Neural progenitor cell (in vitro differentiated cells): ENCODE data around the gene UBE2J1. TPM values are rescaled to one million over a fixed set of nuclear protein-coding genes. Genes with fewer than 3 reads are reported as not detected.
"Not testable (repeated sequence)": the region's sequence is repeated elsewhere in the genome, so short reads cannot be mapped to it uniquely, and the experiment has no call there.

Source experiments
- DNase-seq: peaks from one replicate; pipeline ENCODE4 v3.0.0-alpha.2; 2016; ENCODE audit warnings: low spot score
- H2AFZ ChIP-seq: fragments of 200-600 bp; sonication (generic); replicated peaks from 2 replicates; pipeline ENCODE4 v1.6.1; 2016; ENCODE audit warnings: antibody characterized with exemption
- H3F3A ChIP-seq: fragments of 200-600 bp; sonication (generic); 2 replicates; pipeline ENCODE4 v1.6.1; 2016; ENCODE audit warnings: antibody characterized with exemption, low read depth
- H3K27ac ChIP-seq: fragments of 200-600 bp; sonication (generic); 2 replicates; pipeline ENCODE4 v1.5.1; 2016; ENCODE audit warnings: mild to moderate bottlenecking
- H3K27me3 ChIP-seq: fragments of 200-600 bp; sonication (generic); 2 replicates; pipeline ENCODE4 v1.6.1; 2016; ENCODE audit warnings: mild to moderate bottlenecking, moderate library complexity
- H3K36me3 ChIP-seq: fragments of 200-600 bp; sonication (generic); 2 replicates; pipeline ENCODE4 v1.5.1; 2016
- H3K4me1 ChIP-seq: fragments of 200-600 bp; sonication (generic); 2 replicates; pipeline ENCODE4 v1.6.1; 2016; ENCODE audit warnings: mixed run types
- H3K4me2 ChIP-seq: fragments of 200-600 bp; sonication (generic); 2 replicates; pipeline ENCODE4 v1.6.1; 2016
- H3K4me3 ChIP-seq: fragments of 200-600 bp; sonication (generic); 2 replicates; pipeline ENCODE4 v1.5.1; 2016
- H3K79me2 ChIP-seq: fragments of 200-600 bp; sonication (generic); 2 replicates; pipeline ENCODE4 v1.6.1; 2016; ENCODE audit warnings: low read depth
- H3K9ac ChIP-seq: fragments of 200-600 bp; sonication (generic); 2 replicates; pipeline ENCODE4 v1.6.1; 2016
- H3K9me3 ChIP-seq: fragments of 200-600 bp; sonication (generic); 2 replicates; pipeline ENCODE4 v1.5.1; 2016; ENCODE audit warnings: low read depth
- H4K20me1 ChIP-seq: fragments of 200-600 bp; sonication (generic); 2 replicates; pipeline ENCODE4 v1.6.1; 2016; ENCODE audit warnings: low read depth
- H3K27ac Mint-ChIP-seq: 3 replicates; pipeline ENCODE4 v1.8.0; 2021; ENCODE audit warnings: mixed read lengths
- H3K27me3 Mint-ChIP-seq: 2 replicates; pipeline ENCODE4 v1.8.0; 2022; ENCODE audit warnings: low read depth, mild to moderate bottlenecking, inconsistent platforms, moderate library complexity, mixed read lengths; ENCODE audit not compliant: insufficient read depth
- H3K36me3 Mint-ChIP-seq: 3 replicates; pipeline ENCODE4 v1.8.0; 2021; ENCODE audit warnings: mixed read lengths
- H3K4me1 Mint-ChIP-seq: 3 replicates; pipeline ENCODE4 v1.8.0; 2021; ENCODE audit warnings: mixed read lengths
- H3K4me3 Mint-ChIP-seq: 3 replicates; pipeline ENCODE4 v1.8.0; 2021; ENCODE audit warnings: mild to moderate bottlenecking, moderate library complexity, mixed read lengths
- H3K9me3 Mint-ChIP-seq: 3 replicates; pipeline ENCODE4 v1.8.0; 2020; ENCODE audit warnings: mixed read lengths
- EZH2 ChIP-seq: fragments of 200-600 bp; sonication (generic); IDR thresholded peaks from 2 replicates; pipeline ENCODE4 v1.6.1; 2017; ENCODE audit warnings: antibody characterized with exemption, mild to moderate bottlenecking, moderate library complexity
- EZH2phosphoT487 ChIP-seq: fragments of 200-600 bp; sonication (generic); IDR thresholded peaks from 2 replicates; pipeline ENCODE4 v1.6.1; 2017; ENCODE audit warnings: antibody characterized with exemption
- total RNA-seq: library from RNA; depleted of rRNA; stranded (reverse); fragments of >200 nt; gene quantifications from 2 replicates; pipeline ENCODE4 v1.2.3, GENCODE V29; 2015; ENCODE audit warnings: low replicate concordance
- TF ChIP-seq, protein P1 (sequence below): fragments of 200-600 bp; sonication (generic); IDR thresholded peaks from 2 replicates; pipeline ENCODE4 v1.5.1; 2017; ENCODE audit warnings: antibody characterized with exemption, mild to moderate bottlenecking

UBE2J1 gene
- total RNA-seq, 1 donor from 2014 or later, result 43.0 TPM

DNA sequence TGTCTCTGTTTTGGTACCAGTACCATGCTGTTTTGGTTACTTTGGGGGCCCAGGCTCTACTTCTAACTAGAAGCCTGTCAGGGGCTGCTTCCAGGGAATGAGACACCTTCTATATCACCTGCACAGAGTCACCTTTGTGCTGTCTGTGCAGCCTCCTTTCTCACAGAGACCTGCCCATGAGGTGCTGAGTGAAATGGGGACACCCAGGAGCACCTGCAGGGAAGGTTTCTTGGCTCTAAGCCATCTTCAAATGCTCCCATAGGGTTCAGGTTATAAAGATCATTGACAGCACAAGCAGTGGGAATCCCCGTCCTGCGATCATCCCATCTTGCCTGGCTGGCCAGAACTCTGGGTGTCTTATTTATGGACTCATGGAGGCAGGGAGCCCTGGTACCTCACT is 56.5 kb downstream of the UBE2J1 start:
- Mint-ChIP-seq H3K4me1 (peaks cover 27% of the 10 kb centered on the region), H3K4me3 (no peak overlapping the region), H3K27ac (no peak overlapping the region), H3K36me3 (no peaks in the 10 kb centered on the region), H3K27me3 (peaks cover 14% of the 10 kb centered on the region), H3K9me3 (peaks cover 6% of the 10 kb centered on the region)
- Histone ChIP-seq H3K36me3 (no peaks in the 10 kb centered on the region), H3K4me1 (peaks cover 16% of the 10 kb centered on the region), H3K27ac (no peak overlapping the region), H3K9ac (no peak overlapping the region), H3F3A (peaks cover 3% of the 10 kb centered on the region), H3K4me2 (no peak overlapping the region), H2AFZ (no peak overlapping the region), H3K27me3 (no peaks in the 10 kb centered on the region), H4K20me1 (no peaks in the 10 kb centered on the region), H3K79me2 (no peaks in the 10 kb centered on the region), H3K9me3 (no peaks in the 10 kb centered on the region), H3K4me3 (no peak overlapping the region)
- TF ChIP-seq EZH2phosphoT487, result no peak
- TF ChIP-seq, protein P1, sequence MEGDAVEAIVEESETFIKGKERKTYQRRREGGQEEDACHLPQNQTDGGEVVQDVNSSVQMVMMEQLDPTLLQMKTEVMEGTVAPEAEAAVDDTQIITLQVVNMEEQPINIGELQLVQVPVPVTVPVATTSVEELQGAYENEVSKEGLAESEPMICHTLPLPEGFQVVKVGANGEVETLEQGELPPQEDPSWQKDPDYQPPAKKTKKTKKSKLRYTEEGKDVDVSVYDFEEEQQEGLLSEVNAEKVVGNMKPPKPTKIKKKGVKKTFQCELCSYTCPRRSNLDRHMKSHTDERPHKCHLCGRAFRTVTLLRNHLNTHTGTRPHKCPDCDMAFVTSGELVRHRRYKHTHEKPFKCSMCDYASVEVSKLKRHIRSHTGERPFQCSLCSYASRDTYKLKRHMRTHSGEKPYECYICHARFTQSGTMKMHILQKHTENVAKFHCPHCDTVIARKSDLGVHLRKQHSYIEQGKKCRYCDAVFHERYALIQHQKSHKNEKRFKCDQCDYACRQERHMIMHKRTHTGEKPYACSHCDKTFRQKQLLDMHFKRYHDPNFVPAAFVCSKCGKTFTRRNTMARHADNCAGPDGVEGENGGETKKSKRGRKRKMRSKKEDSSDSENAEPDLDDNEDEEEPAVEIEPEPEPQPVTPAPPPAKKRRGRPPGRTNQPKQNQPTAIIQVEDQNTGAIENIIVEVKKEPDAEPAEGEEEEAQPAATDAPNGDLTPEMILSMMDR, result no peak
- TF ChIP-seq EZH2, result no peak
- no peak for DNase-seq

DNA sequence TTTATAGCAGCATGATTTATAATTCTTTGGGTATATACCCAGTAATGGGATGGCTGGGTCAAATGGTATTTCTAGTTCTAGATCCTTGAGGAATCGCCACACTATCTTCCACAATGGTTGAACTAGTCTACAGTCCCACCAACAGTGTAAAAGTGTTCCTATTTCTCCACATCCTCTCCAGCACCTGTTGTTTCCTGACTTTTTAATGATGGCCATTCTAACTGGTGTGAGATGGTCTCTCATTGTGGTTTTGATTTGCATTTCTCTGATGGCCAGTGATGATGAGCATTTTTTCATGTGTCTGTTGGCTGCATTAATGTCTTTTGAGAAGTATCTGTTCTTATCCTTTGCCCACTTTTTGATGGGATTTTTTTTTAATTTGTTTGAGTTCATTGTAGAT is 57.4 kb downstream of the UBE2J1 start:
- H3K4me3 Mint-ChIP-seq, H3F3A ChIP-seq, H3K27ac Mint-ChIP-seq, H2AFZ ChIP-seq, H3K4me2 ChIP-seq, H3K9me3 ChIP-seq, H4K20me1 ChIP-seq, H3K4me3 ChIP-seq, H3K36me3 ChIP-seq, H3K79me2 ChIP-seq, H3K36me3 Mint-ChIP-seq, H3K9ac ChIP-seq, H3K27ac ChIP-seq, DNase-seq, H3K9me3 Mint-ChIP-seq, H3K27me3 ChIP-seq: not testable (repeated sequence)
- H3K4me1 ChIP-seq, result peaks cover 16% of the 10 kb centered on the region
- H3K4me1 Mint-ChIP-seq, result peaks cover 27% of the 10 kb centered on the region
- peaks cover 10% of the 10 kb centered on the region for H3K27me3 Mint-ChIP-seq

DNA sequence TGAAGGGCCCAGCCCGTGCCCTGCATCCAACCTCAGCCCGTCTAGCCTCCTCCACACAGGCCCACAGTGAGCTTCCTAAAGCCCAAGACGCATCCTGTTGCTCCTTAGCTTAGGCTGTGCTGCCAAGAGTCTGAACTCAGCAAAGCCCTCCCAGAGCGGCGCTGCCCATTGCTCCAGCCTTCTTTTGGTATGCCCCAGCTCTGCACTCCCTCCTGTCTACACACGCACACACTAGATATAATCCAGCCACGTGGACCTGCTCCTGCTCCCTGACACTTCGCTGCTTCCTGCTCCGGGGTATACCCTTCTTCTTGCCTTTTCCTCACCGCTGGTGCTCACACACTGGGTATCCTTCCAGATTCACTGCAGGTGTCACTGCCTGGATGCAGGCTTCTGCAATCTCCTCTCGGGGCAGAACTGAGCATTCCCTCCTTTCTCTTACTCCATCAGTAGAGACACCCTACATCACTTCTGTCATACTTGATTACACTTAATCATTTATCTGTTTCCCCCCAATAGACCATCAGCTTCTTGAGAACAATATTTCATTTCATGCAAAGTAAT is 61.2 kb downstream of the UBE2J1 start:
- TF ChIP-seq, protein P1, result no peak
- TF ChIP-seq EZH2 (no peak), EZH2phosphoT487 (no peak)
- H3K4me1 ChIP-seq, result peaks cover 6% of the 10 kb centered on the region
- H3F3A ChIP-seq, result no peaks in the 10 kb centered on the region
- peaks cover 6% of the 10 kb centered on the region for H3K9me3 Mint-ChIP-seq
- peaks cover 2% of the 10 kb centered on the region for H3K27me3 Mint-ChIP-seq
- H4K20me1 ChIP-seq, result no peaks in the 10 kb centered on the region
- H3K79me2 ChIP-seq, result no peaks in the 10 kb centered on the region
- DNase-seq, result no peak
- H3K4me3 Mint-ChIP-seq, result no peak overlapping the region
- H3K9ac ChIP-seq, result no peak overlapping the region
- no peaks in the 10 kb centered on the region for H3K27me3 ChIP-seq
- no peak overlapping the region for H3K27ac Mint-ChIP-seq
- H3K4me3 ChIP-seq, result no peak overlapping the region
- no peak overlapping the region for H2AFZ ChIP-seq
- no peaks in the 10 kb centered on the region for H3K9me3 ChIP-seq
- H3K4me2 ChIP-seq, result no peak overlapping the region
- H3K36me3 Mint-ChIP-seq, result no peaks in the 10 kb centered on the region
- peaks cover 13% of the 10 kb centered on the region for H3K4me1 Mint-ChIP-seq
- H3K27ac ChIP-seq, result no peak overlapping the region
- no peaks in the 10 kb centered on the region for H3K36me3 ChIP-seq

DNA sequence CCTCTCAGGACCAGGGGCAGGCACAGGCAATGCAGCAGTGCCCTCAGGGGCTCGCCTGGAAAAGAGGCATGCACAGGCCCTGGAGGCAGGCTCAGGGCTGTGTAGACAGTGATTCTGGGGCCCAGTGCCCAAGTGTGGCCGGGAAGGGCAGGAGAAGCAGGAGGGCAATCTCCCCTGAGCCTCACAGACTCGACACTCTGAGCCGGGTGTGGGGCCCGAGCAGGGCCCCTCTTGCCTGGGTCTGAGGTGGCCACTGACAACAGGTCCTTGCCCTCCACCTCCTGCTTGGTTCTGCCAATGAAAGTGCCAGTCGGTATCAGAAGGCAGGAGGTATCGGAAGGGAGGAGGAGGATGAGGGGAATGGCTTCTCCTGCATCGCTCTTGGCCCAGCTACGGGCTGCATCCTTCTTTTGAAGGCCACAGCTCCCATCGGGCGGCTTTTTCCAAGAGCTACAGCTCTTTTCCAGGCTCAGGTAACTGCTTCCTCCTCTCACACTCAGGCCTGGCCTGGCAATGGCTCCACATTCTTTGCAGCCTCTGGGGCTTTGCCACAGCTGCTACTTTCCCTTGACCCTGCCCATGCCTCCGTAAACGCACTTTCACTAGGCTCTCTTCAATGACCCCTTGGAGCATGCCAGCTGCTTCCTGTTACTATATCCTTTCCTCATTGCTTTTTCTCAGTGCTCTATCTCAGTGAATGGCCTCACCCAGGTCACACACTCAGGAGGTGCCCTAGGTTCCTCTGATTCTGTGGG is 61.9 kb downstream of the UBE2J1 start:
- Histone ChIP-seq H3K27ac (no peak overlapping the region), H3K4me3 (no peak overlapping the region), H3K4me1 (peaks cover 10% of the 10 kb centered on the region), H3F3A (no peaks in the 10 kb centered on the region), H2AFZ (no peak overlapping the region), H3K9ac (no peak overlapping the region), H3K4me2 (no peak overlapping the region), H4K20me1 (no peaks in the 10 kb centered on the region), H3K9me3 (no peaks in the 10 kb centered on the region), H3K79me2 (no peaks in the 10 kb centered on the region), H3K27me3 (no peaks in the 10 kb centered on the region), H3K36me3 (no peaks in the 10 kb centered on the region)
- TF ChIP-seq, protein P1, result no peak
- TF ChIP-seq EZH2, result no peak
- no peak for TF ChIP-seq EZH2phosphoT487
- H3K4me1 Mint-ChIP-seq, result peaks cover 18% of the 10 kb centered on the region
- peaks cover 2% of the 10 kb centered on the region for H3K27me3 Mint-ChIP-seq
- H3K27ac Mint-ChIP-seq, result no peak overlapping the region
- H3K36me3 Mint-ChIP-seq, result no peaks in the 10 kb centered on the region
- no peak overlapping the region for H3K4me3 Mint-ChIP-seq
- peaks cover 6% of the 10 kb centered on the region for H3K9me3 Mint-ChIP-seq
- no peak for DNase-seq
